Neural cell (in vitro differentiated cells): Measurements from ENCODE around the gene MTA1. TPM values are rescaled to one million over a fixed set of nuclear protein-coding genes. Genes with fewer than 3 reads are reported as not detected.

Source experiments
- H2AFZ ChIP-seq: fragments of 200-600, 300-800 bp; sonication (generic), shearing (Covaris generic); 2 replicates; pipeline ENCODE4 v1.6.0; 2014; ENCODE audit warnings: low read depth, mild to moderate bottlenecking, antibody characterized with exemption, low read length, moderate library complexity
- H3F3A ChIP-seq: fragments of 200-600 bp; shearing (Covaris generic); 2 replicates; pipeline ENCODE4 v1.6.1; 2016; ENCODE audit warnings: mild to moderate bottlenecking, moderate library complexity, mixed read lengths, antibody characterized with exemption, low read length; ENCODE audit not compliant: insufficient read depth, poor library complexity, severe bottlenecking
- H3K27ac ChIP-seq: fragments of 200-600, 300-800 bp; sonication (generic), shearing (Covaris generic); 2 replicates; pipeline ENCODE4 v1.5.1; 2014; ENCODE audit warnings: mild to moderate bottlenecking, low read length, moderate library complexity
- H3K27me3 ChIP-seq: fragments of 300-800, 200-600 bp; sonication (generic), shearing (Covaris generic); 2 replicates; pipeline ENCODE4 v1.6.0; 2014; ENCODE audit warnings: mild to moderate bottlenecking, low read depth, low read length, moderate library complexity; ENCODE audit not compliant: insufficient read depth
- H3K36me3 ChIP-seq: fragments of 300-800, 200-600 bp; sonication (generic), shearing (Covaris generic); 2 replicates; pipeline ENCODE4 v1.5.1; 2014; ENCODE audit warnings: mild to moderate bottlenecking, antibody characterized with exemption, low read length, moderate library complexity; ENCODE audit not compliant: insufficient read depth
- H3K4me2 ChIP-seq: fragments of 300-800, 200-600 bp; sonication (generic), shearing (Covaris generic); 2 replicates; pipeline ENCODE4 v1.6.0; 2014; ENCODE audit warnings: mild to moderate bottlenecking, low read length
- H3K4me3 ChIP-seq: fragments of 300-800, 200-600 bp; sonication (generic), shearing (Covaris generic); 2 replicates; pipeline ENCODE4 v1.5.1; 2014; ENCODE audit warnings: mild to moderate bottlenecking, low read length, moderate library complexity
- H3K79me2 ChIP-seq: fragments of 200-600 bp; shearing (Covaris generic); replicated peaks from 2 replicates; pipeline ENCODE4 v1.6.0; 2014; ENCODE audit warnings: mild to moderate bottlenecking, low read length, moderate library complexity; ENCODE audit not compliant: insufficient read depth
- H3K9ac ChIP-seq: fragments of 300-800, 200-600 bp; sonication (generic), shearing (Covaris generic); 2 replicates; pipeline ENCODE4 v1.6.1; 2016; ENCODE audit warnings: mild to moderate bottlenecking, low read length, mixed read lengths
- H3K9me2 ChIP-seq: fragments of 200-600 bp; shearing (Covaris generic); 2 replicates; pipeline ENCODE4 v1.6.1; 2016; ENCODE audit warnings: mild to moderate bottlenecking, low read length, mixed read lengths; ENCODE audit not compliant: insufficient read depth
- H3K9me3 ChIP-seq: fragments of 200-600, 300-800 bp; sonication (generic), shearing (Covaris generic); 2 replicates; pipeline ENCODE4 v1.6.1; 2016; ENCODE audit warnings: mild to moderate bottlenecking, mixed run types, low read length, moderate library complexity, mixed read lengths
- H4K20me1 ChIP-seq: fragments of 200-600 bp; shearing (Covaris generic); 2 replicates; pipeline ENCODE4 v1.6.1; 2016; ENCODE audit warnings: mild to moderate bottlenecking, mixed run types; ENCODE audit not compliant: insufficient read depth
- EP300 ChIP-seq: fragments of 450-650 bp; conservative IDR thresholded peaks from 2 replicates; pipeline ENCODE4 v1.6.1; 2014; ENCODE audit warnings: antibody characterized with exemption, mild to moderate bottlenecking, moderate library complexity; ENCODE audit not compliant: poor library complexity, severe bottlenecking
- EZH2 ChIP-seq: fragments of 200-600, 300-800 bp; shearing (Covaris generic), sonication (generic); IDR thresholded peaks from 2 replicates; pipeline ENCODE4 v1.6.1; 2014; ENCODE audit warnings: antibody characterized with exemption, low read length, borderline replicate concordance, mild to moderate bottlenecking; ENCODE audit not compliant: insufficient read depth, poor library complexity, severe bottlenecking
- MXI1 ChIP-seq: fragments of 450-650 bp; conservative IDR thresholded peaks from 2 replicates; pipeline ENCODE4 v1.6.1; 2014; ENCODE audit warnings: antibody characterized with exemption, mild to moderate bottlenecking; ENCODE audit not compliant: poor library complexity, severe bottlenecking
- POLR2AphosphoS5 ChIP-seq: IDR thresholded peaks from 2 replicates; pipeline ENCODE4 v1.6.1; 2012
- RAD21 ChIP-seq: fragments of 450-650 bp; conservative IDR thresholded peaks from 2 replicates; pipeline ENCODE4 v1.6.1; 2014; ENCODE audit warnings: antibody characterized with exemption, mild to moderate bottlenecking, moderate library complexity
- SMC3 ChIP-seq: fragments of 450-650 bp; conservative IDR thresholded peaks from 2 replicates; pipeline ENCODE4 v1.6.1; 2014; ENCODE audit warnings: antibody characterized with exemption, mild to moderate bottlenecking, moderate library complexity; ENCODE audit not compliant: poor library complexity
- TAF1 ChIP-seq: IDR thresholded peaks from 2 replicates; pipeline ENCODE4 v1.6.1; 2012; ENCODE audit warnings: low read depth
- polyA plus RNA-seq: library from polyadenylated mRNA; depleted of rRNA; stranded (reverse); fragments of >200 nt; gene quantifications from 2 replicates; pipeline ENCODE4 v1.2.3, GENCODE V29; 2014
- TF ChIP-seq, protein P1 (sequence below): fragments of 450-650 bp; IDR thresholded peaks from 2 replicates; pipeline ENCODE4 v1.5.1; 2014; ENCODE audit warnings: antibody characterized with exemption, mild to moderate bottlenecking, moderate library complexity; ENCODE audit not compliant: poor library complexity, severe bottlenecking
- TF ChIP-seq, protein P2 (sequence below): IDR thresholded peaks from 2 replicates; pipeline ENCODE4 v1.6.1; 2012; ENCODE audit warnings: borderline replicate concordance

The MTA1 gene
- polyA plus RNA-seq, 1 donor from 2014 or later = 94.0 TPM

DNA sequence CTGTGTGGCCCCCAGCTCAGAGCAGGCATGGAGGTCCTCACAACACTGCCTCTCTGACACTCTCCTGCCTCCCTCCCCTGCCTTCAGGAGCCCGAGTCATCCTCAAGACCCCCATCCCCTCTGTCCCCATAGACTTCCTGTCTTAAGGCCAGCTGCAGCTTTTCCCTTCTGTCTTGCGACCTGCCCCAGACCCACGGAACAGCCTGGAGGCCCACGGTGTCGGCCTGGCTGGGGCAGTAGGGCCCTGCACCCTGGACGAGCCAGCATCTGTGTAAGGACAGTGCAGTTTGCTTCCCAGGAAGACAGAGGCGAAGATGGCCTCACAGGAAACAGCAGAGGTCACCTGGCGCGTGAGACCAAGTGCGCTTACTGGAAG, 81.1 kb downstream of the MTA1 start:
- no peaks in the 10 kb centered on the region for H3K36me3 ChIP-seq
- no peak overlapping the region for H3K4me2 ChIP-seq
- no peaks in the 10 kb centered on the region for H3K79me2 ChIP-seq
- no peaks in the 10 kb centered on the region for H3K27me3 ChIP-seq
- no peaks in the 10 kb centered on the region for H3F3A ChIP-seq
- no peaks in the 10 kb centered on the region for H4K20me1 ChIP-seq
- no peak overlapping the region for H3K27ac ChIP-seq
- TF ChIP-seq, protein P1, sequence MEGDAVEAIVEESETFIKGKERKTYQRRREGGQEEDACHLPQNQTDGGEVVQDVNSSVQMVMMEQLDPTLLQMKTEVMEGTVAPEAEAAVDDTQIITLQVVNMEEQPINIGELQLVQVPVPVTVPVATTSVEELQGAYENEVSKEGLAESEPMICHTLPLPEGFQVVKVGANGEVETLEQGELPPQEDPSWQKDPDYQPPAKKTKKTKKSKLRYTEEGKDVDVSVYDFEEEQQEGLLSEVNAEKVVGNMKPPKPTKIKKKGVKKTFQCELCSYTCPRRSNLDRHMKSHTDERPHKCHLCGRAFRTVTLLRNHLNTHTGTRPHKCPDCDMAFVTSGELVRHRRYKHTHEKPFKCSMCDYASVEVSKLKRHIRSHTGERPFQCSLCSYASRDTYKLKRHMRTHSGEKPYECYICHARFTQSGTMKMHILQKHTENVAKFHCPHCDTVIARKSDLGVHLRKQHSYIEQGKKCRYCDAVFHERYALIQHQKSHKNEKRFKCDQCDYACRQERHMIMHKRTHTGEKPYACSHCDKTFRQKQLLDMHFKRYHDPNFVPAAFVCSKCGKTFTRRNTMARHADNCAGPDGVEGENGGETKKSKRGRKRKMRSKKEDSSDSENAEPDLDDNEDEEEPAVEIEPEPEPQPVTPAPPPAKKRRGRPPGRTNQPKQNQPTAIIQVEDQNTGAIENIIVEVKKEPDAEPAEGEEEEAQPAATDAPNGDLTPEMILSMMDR = no peak
- no peak for TF ChIP-seq MXI1
- TF ChIP-seq EZH2 = no peak
- TF ChIP-seq RAD21 = no peak
- TF ChIP-seq SMC3 = no peak
- no peak for TF ChIP-seq POLR2AphosphoS5
- no peak for TF ChIP-seq EP300
- TF ChIP-seq TAF1 = no peak
- TF ChIP-seq, protein P2, sequence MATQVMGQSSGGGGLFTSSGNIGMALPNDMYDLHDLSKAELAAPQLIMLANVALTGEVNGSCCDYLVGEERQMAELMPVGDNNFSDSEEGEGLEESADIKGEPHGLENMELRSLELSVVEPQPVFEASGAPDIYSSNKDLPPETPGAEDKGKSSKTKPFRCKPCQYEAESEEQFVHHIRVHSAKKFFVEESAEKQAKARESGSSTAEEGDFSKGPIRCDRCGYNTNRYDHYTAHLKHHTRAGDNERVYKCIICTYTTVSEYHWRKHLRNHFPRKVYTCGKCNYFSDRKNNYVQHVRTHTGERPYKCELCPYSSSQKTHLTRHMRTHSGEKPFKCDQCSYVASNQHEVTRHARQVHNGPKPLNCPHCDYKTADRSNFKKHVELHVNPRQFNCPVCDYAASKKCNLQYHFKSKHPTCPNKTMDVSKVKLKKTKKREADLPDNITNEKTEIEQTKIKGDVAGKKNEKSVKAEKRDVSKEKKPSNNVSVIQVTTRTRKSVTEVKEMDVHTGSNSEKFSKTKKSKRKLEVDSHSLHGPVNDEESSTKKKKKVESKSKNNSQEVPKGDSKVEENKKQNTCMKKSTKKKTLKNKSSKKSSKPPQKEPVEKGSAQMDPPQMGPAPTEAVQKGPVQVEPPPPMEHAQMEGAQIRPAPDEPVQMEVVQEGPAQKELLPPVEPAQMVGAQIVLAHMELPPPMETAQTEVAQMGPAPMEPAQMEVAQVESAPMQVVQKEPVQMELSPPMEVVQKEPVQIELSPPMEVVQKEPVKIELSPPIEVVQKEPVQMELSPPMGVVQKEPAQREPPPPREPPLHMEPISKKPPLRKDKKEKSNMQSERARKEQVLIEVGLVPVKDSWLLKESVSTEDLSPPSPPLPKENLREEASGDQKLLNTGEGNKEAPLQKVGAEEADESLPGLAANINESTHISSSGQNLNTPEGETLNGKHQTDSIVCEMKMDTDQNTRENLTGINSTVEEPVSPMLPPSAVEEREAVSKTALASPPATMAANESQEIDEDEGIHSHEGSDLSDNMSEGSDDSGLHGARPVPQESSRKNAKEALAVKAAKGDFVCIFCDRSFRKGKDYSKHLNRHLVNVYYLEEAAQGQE = no peak
- H3K9ac ChIP-seq = no peak overlapping the region
- no peaks in the 10 kb centered on the region for H3K9me2 ChIP-seq
- no peaks in the 10 kb centered on the region for H3K9me3 ChIP-seq
- no peak overlapping the region for H2AFZ ChIP-seq
- H3K4me3 ChIP-seq = no peak overlapping the region

DNA sequence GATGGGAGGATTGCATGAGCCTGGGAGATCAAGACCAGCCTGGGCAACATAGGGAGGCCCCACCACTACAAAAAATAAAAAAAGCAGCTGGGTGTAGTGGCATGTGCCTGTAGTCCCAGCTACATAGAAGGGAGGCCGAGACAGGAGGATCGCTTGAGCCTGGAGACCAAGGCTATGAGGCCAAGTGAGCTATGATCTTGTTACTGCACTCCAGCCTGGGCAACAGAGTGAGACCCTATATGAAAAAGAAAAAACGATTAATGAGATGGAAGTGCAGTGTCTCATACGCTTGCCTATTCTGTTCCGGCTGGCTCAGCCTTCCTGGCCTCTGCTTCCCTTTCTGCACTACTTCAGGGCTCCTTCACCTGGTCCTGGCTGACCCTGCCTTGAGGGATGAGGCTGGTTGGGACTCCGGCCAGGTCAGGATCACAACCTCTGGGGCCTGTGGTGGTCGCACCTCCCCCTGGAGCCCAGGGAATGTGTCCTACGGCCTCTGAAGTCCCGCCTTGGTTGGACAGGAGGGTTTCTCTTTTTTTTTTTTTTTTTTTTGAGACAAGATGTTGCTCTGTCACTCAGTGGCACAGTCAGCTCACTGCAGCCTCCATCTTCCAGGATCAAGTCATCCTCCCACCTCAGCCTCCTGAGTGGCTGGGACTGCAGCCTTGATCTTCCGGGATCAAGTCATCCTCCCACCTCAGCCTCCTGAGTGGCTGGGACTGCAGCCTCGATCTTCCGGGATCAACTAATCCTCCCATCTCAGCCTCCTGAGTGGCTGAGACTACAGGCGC, 82.1 kb downstream of the MTA1 start:
- no peak overlapping the region for H3K4me2 ChIP-seq
- no peak overlapping the region for H3K4me3 ChIP-seq
- no peaks in the 10 kb centered on the region for H3K27me3 ChIP-seq
- H3K27ac ChIP-seq = no peak overlapping the region
- no peaks in the 10 kb centered on the region for H3K9me3 ChIP-seq
- no peaks in the 10 kb centered on the region for H3K36me3 ChIP-seq
- no peak overlapping the region for H3K9ac ChIP-seq
- no peak overlapping the region for H2AFZ ChIP-seq
- H3K9me2 ChIP-seq = no peaks in the 10 kb centered on the region
- no peaks in the 10 kb centered on the region for H3K79me2 ChIP-seq
- no peaks in the 10 kb centered on the region for H3F3A ChIP-seq
- no peaks in the 10 kb centered on the region for H4K20me1 ChIP-seq
- TF ChIP-seq POLR2AphosphoS5 (no peak), SMC3 (no peak)
